ENCODE measurements around the gene RNASEH2A.

Gene RNASEH2A

GRCh38 chr19:12782424-12783290 is 23.7 kb upstream of the RNASEH2A start:
- peak; percentile 89 for DNase-seq (ENCODE audit: low read depth)

- DNase-seq (ENCODE audit: low read depth) = no peak
Observed at GRCh38 chr19:12783291-12783848, 23.0 kb upstream of the RNASEH2A start.

GRCh38 chr19:12783849-12784393 is 22.5 kb upstream of the RNASEH2A start:
- DNase-seq (ENCODE audit: low read depth) = no peak

GRCh38 chr19:12784394-12784870 is 22.0 kb upstream of the RNASEH2A start:
- no peak for DNase-seq (ENCODE audit: low read depth)

- DNase-seq (ENCODE audit: low read depth) = no peak
Observed at GRCh38 chr19:12784871-12785430, 21.4 kb upstream of the RNASEH2A start.

GRCh38 chr19:12785431-12786031 is 20.9 kb upstream of the RNASEH2A start:
- DNase-seq (ENCODE audit: low read depth) = no peak

GRCh38 chr19:12786141-12786870 is 20.1 kb upstream of the RNASEH2A start:
- DNase-seq (ENCODE audit: low read depth) = no peak

- DNase-seq (ENCODE audit: low read depth) = no peak
Observed at GRCh38 chr19:12786952-12787351, 19.4 kb upstream of the RNASEH2A start.

GRCh38 chr19:12787458-12787857 is 18.9 kb upstream of the RNASEH2A start:
- no peak for DNase-seq (ENCODE audit: low read depth)

GRCh38 chr19:12788042-12788681 is 18.2 kb upstream of the RNASEH2A start:
- no peak for DNase-seq (ENCODE audit: low read depth)

- no peak for DNase-seq (ENCODE audit: low read depth)
Observed at GRCh38 chr19:12788682-12789097, 17.7 kb upstream of the RNASEH2A start.

- DNase-seq (ENCODE audit: low read depth) = no peak
Observed at GRCh38 chr19:12789098-12789903, 17.1 kb upstream of the RNASEH2A start.

GRCh38 chr19:12789904-12790619 is 16.3 kb upstream of the RNASEH2A start:
- peak; percentile 82 for DNase-seq (ENCODE audit: low read depth)

- DNase-seq (ENCODE audit: low read depth) = no peak
Observed at GRCh38 chr19:12790628-12791344, 15.6 kb upstream of the RNASEH2A start.

GRCh38 chr19:12791345-12792050 is 14.9 kb upstream of the RNASEH2A start, which contains the start of gene JUNB:
Gene JUNB, plus strand, starts transcription at chr19:12791486. Its CDS starts 286 bp downstream, at chr19:12791772.
- DNase-seq (ENCODE audit: low read depth) = peak; percentile 95

- peak; percentile 56 for DNase-seq (ENCODE audit: low read depth)
Observed at GRCh38 chr19:12792051-12792852, 14.1 kb upstream of the RNASEH2A start.

GRCh38 chr19:12792853-12793289 is 13.5 kb upstream of the RNASEH2A start:
- DNase-seq (ENCODE audit: low read depth) = no peak

Measured in activated T-cell treated with anti-CD3 and anti-CD28 coated beads for 1 hour (primary cell).